Effector memory CD8-positive, alpha-beta T cell (primary cell): ENCODE data around the gene TPRN.
A peak's percentile ranks its signal among the peaks of the same experiment; 100 is the strongest.

Source experiments
- ATAC-seq: fragments of 150-1000 bp; cut with Tn5 transposase; replicated peaks from 2 replicates; pipeline ENCODE4 v1.10.0; 2021; ENCODE audit warnings: mild to moderate bottlenecking, moderate library complexity
- DNase-seq, 3 experiments: peaks; one replicate each; pipeline ENCODE4 v3.0.0; 2021
- H3K27ac Mint-ChIP-seq, 2 donors: one replicate each; pipeline ENCODE4 v1.8.0; 2022; ENCODE audit warnings: mild to moderate bottlenecking in 2 of 2, mixed read lengths in 2 of 2, moderate library complexity in 2 of 2
- H3K27me3 Mint-ChIP-seq, 2 donors: one replicate each; pipeline ENCODE4 v1.8.0; 2022; ENCODE audit warnings: mixed read lengths in 2 of 2
- H3K36me3 Mint-ChIP-seq: one replicate; pipeline ENCODE4 v1.8.0; 2022; ENCODE audit warnings: mild to moderate bottlenecking, moderate library complexity, mixed read lengths; ENCODE audit not compliant: insufficient read depth
- H3K4me1 Mint-ChIP-seq, 2 donors: one replicate each; pipeline ENCODE4 v1.8.0; 2022; ENCODE audit warnings: low read depth in 2 of 2, mixed read lengths in 2 of 2
- H3K4me3 Mint-ChIP-seq, 2 donors: one replicate each; pipeline ENCODE4 v1.8.0; 2022; ENCODE audit warnings: mild to moderate bottlenecking in 2 of 2, mixed read lengths in 2 of 2, moderate library complexity in 2 of 2
- H3K9me3 Mint-ChIP-seq, 2 donors: one replicate each; pipeline ENCODE4 v1.8.0; 2022; ENCODE audit warnings: mixed read lengths in 2 of 2

Gene TPRN

GRCh38 chr9:137223078-137223970 is 22.8 kb upstream of the TPRN start:
- Mint-ChIP-seq H3K9me3 (no peaks in the 10 kb centered on the region), H3K27me3 (peaks cover 6 to 9% of the 10 kb centered on the region in 2 donors), H3K4me3 (peak overlapping the region; percentile 78 to 83), H3K4me1 (peaks cover 4 to 6% of the 10 kb centered on the region in 2 donors), H3K27ac (peak overlapping the region; percentile 86 to 88), H3K36me3 (peaks cover 13% of the 10 kb centered on the region)
- peak; percentile 89 for ATAC-seq
- peak; percentile 95 to 96 (median 96) for DNase-seq

GRCh38 chr9:137222190-137223077 is 21.9 kb upstream of the TPRN start, which contains the start of gene RNF208:
RNF208 (minus strand) TSS chr9:137222240; CDS start chr9:137221212, 1,028 bp downstream.
- Mint-ChIP-seq H3K4me1 (peaks cover under 1 to 4% of the 10 kb centered on the region in 2 donors), H3K36me3 (peaks cover 13% of the 10 kb centered on the region), H3K9me3 (no peaks in the 10 kb centered on the region), H3K27me3 (peaks cover 1 to 3% of the 10 kb centered on the region in 2 donors), H3K27ac (peak within 1 kb of the TSS; percentile 86 to 88), H3K4me3 (peak within 1 kb of the TSS; percentile 78 to 83)
- no peak for ATAC-seq
- DNase-seq = no peak

- DNase-seq (no peak), ATAC-seq (no peak)
- H3K27ac Mint-ChIP-seq = no peak overlapping the region
- H3K4me3 Mint-ChIP-seq = no peak overlapping the region
- H3K36me3 Mint-ChIP-seq = peaks cover 13% of the 10 kb centered on the region
- H3K4me1 Mint-ChIP-seq = peaks cover 0 to 4% of the 10 kb centered on the region in 2 donors
- no peaks in the 10 kb centered on the region for H3K27me3 Mint-ChIP-seq
- no peaks in the 10 kb centered on the region for H3K9me3 Mint-ChIP-seq
Observed at GRCh38 chr9:137221506-137222111, 21.1 kb upstream of the TPRN start.

- Mint-ChIP-seq H3K27ac (no peak overlapping the region), H3K27me3 (no peaks in the 10 kb centered on the region), H3K9me3 (no peaks in the 10 kb centered on the region), H3K4me1 (peaks cover 0 to 4% of the 10 kb centered on the region in 2 donors), H3K36me3 (peaks cover 13% of the 10 kb centered on the region), H3K4me3 (peak overlapping the region; percentile 53 to 57)
- no peak for DNase-seq
- ATAC-seq = no peak
Observed at GRCh38 chr9:137221095-137221505, 20.6 kb upstream of the TPRN start.

- Mint-ChIP-seq H3K4me3 (peak overlapping the region; percentile 53 to 57), H3K4me1 (peaks cover 0 to 4% of the 10 kb centered on the region in 2 donors), H3K27me3 (no peaks in the 10 kb centered on the region), H3K9me3 (no peaks in the 10 kb centered on the region), H3K27ac (no peak overlapping the region), H3K36me3 (peaks cover 13% of the 10 kb centered on the region)
- DNase-seq (no peak), ATAC-seq (no peak)
Observed at GRCh38 chr9:137220317-137221094, 20.0 kb upstream of the TPRN start.

GRCh38 chr9:137219757-137220316 is 19.3 kb upstream of the TPRN start:
- no peak for DNase-seq
- no peaks in the 10 kb centered on the region for H3K9me3 Mint-ChIP-seq
- peak overlapping the region in 1 of 2 donors; percentile 53 for H3K4me3 Mint-ChIP-seq
- no peak overlapping the region for H3K27ac Mint-ChIP-seq
- no peak for ATAC-seq
- H3K4me1 Mint-ChIP-seq = peaks cover 0 to 4% of the 10 kb centered on the region in 2 donors
- H3K27me3 Mint-ChIP-seq = no peaks in the 10 kb centered on the region
- peaks cover 13% of the 10 kb centered on the region for H3K36me3 Mint-ChIP-seq

GRCh38 chr9:137218754-137219271 is 18.3 kb upstream of the TPRN start:
- Mint-ChIP-seq H3K4me3 (no peak overlapping the region), H3K27ac (no peak overlapping the region), H3K9me3 (no peaks in the 10 kb centered on the region), H3K4me1 (peaks cover 0 to 4% of the 10 kb centered on the region in 2 donors), H3K27me3 (no peaks in the 10 kb centered on the region), H3K36me3 (peaks cover 10% of the 10 kb centered on the region)
- DNase-seq = no peak
- ATAC-seq = no peak

- no peaks in the 10 kb centered on the region for H3K27me3 Mint-ChIP-seq
- ATAC-seq (no peak), DNase-seq (no peak)
- H3K36me3 Mint-ChIP-seq = peaks cover 5% of the 10 kb centered on the region
- H3K4me1 Mint-ChIP-seq = peaks cover 0 to 4% of the 10 kb centered on the region in 2 donors
- H3K27ac Mint-ChIP-seq = no peak overlapping the region
- H3K4me3 Mint-ChIP-seq = no peak overlapping the region
- H3K9me3 Mint-ChIP-seq = no peaks in the 10 kb centered on the region
Observed at GRCh38 chr9:137218212-137218753, 17.7 kb upstream of the TPRN start.

GRCh38 chr9:137217276-137218211 is 17.0 kb upstream of the TPRN start:
- Mint-ChIP-seq H3K4me1 (peaks cover 0 to 3% of the 10 kb centered on the region in 2 donors), H3K27ac (no peak overlapping the region), H3K4me3 (no peak overlapping the region), H3K27me3 (no peaks in the 10 kb centered on the region), H3K36me3 (peaks cover 6% of the 10 kb centered on the region), H3K9me3 (no peaks in the 10 kb centered on the region)
- ATAC-seq = no peak
- DNase-seq = no peak

- no peak overlapping the region for H3K27ac Mint-ChIP-seq
- H3K9me3 Mint-ChIP-seq = no peaks in the 10 kb centered on the region
- H3K36me3 Mint-ChIP-seq = peaks cover 6% of the 10 kb centered on the region
- no peaks in the 10 kb centered on the region for H3K27me3 Mint-ChIP-seq
- no peak for ATAC-seq
- DNase-seq = no peak
- no peak overlapping the region for H3K4me3 Mint-ChIP-seq
- peaks cover 0 to 3% of the 10 kb centered on the region in 2 donors for H3K4me1 Mint-ChIP-seq
Observed at GRCh38 chr9:137216188-137216965, 15.8 kb upstream of the TPRN start.
